Effector memory CD8-positive, alpha-beta T cell (primary cell): ENCODE results near the gene HMOX1.

Experiments
- ATAC-seq: fragments of 150-1000 bp; cut with Tn5 transposase; replicated peaks from 2 replicates; pipeline ENCODE4 v1.10.0; 2021; ENCODE audit warnings: mild to moderate bottlenecking, moderate library complexity
- DNase-seq, 3 experiments: peaks; one replicate each; pipeline ENCODE4 v3.0.0; 2021
- H3K27ac Mint-ChIP-seq, 2 donors: one replicate each; pipeline ENCODE4 v1.8.0; 2022; ENCODE audit warnings: mild to moderate bottlenecking in 2 of 2, mixed read lengths in 2 of 2, moderate library complexity in 2 of 2
- H3K27me3 Mint-ChIP-seq, 2 donors: one replicate each; pipeline ENCODE4 v1.8.0; 2022; ENCODE audit warnings: mixed read lengths in 2 of 2
- H3K36me3 Mint-ChIP-seq: one replicate; pipeline ENCODE4 v1.8.0; 2022; ENCODE audit warnings: mild to moderate bottlenecking, moderate library complexity, mixed read lengths; ENCODE audit not compliant: insufficient read depth
- H3K4me1 Mint-ChIP-seq, 2 donors: one replicate each; pipeline ENCODE4 v1.8.0; 2022; ENCODE audit warnings: low read depth in 2 of 2, mixed read lengths in 2 of 2
- H3K4me3 Mint-ChIP-seq, 2 donors: one replicate each; pipeline ENCODE4 v1.8.0; 2022; ENCODE audit warnings: mild to moderate bottlenecking in 2 of 2, mixed read lengths in 2 of 2, moderate library complexity in 2 of 2
- H3K9me3 Mint-ChIP-seq, 2 donors: one replicate each; pipeline ENCODE4 v1.8.0; 2022; ENCODE audit warnings: mixed read lengths in 2 of 2

HMOX1 gene

GRCh38 chr22:35378621-35379020 lies 2.3 kb upstream of the HMOX1 start:
- Mint-ChIP-seq H3K27me3 (peaks cover 7 to 8% of the 10 kb centered on the region in 2 donors), H3K27ac (no peak overlapping the region), H3K36me3 (peaks cover 4% of the 10 kb centered on the region), H3K4me1 (peaks cover 13 to 20% of the 10 kb centered on the region in 2 donors), H3K4me3 (no peak overlapping the region), H3K9me3 (no peaks in the 10 kb centered on the region)
- no peak for ATAC-seq
- no peak for DNase-seq

- H3K9me3 Mint-ChIP-seq: no peaks in the 10 kb centered on the region
- peaks cover 13 to 20% of the 10 kb centered on the region in 2 donors for H3K4me1 Mint-ChIP-seq
- H3K36me3 Mint-ChIP-seq: peaks cover 4% of the 10 kb centered on the region
- H3K4me3 Mint-ChIP-seq: no peak overlapping the region
- ATAC-seq (no peak), DNase-seq (no peak)
- H3K27ac Mint-ChIP-seq: no peak overlapping the region
- H3K27me3 Mint-ChIP-seq: peaks cover 7 to 13% of the 10 kb centered on the region in 2 donors
Observed at GRCh38 chr22:35379146-35379993, 1.5 kb upstream of the HMOX1 start.

DNA sequence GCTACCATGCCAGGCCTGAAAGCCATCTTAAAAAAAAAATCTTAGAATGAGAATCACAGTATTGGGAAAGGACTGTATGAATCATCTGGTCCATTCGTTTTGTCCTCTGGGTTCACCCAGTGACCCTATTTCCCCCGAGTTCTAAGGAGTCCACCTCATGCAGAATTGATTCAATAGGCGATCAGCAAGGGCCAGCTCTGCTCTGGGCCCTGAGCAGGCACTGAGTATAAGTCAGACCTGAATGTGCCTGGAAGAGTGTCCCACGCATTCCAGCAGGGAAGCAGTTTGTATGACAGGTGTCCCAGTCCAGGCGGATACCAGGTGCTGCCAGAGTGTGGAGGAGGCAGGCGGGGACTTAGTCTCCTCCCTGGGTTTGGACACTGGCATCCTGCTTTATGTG lies 883 bp upstream of the HMOX1 start:
- peaks cover 13 to 20% of the 10 kb centered on the region in 2 donors for H3K4me1 Mint-ChIP-seq

GRCh38 chr22:35381424-35382009 lies 621 bp downstream of the HMOX1 start:
- Mint-ChIP-seq H3K27me3 (peaks cover 7 to 29% of the 10 kb centered on the region in 2 donors), H3K36me3 (peaks cover 7% of the 10 kb centered on the region), H3K4me1 (peaks cover 13 to 18% of the 10 kb centered on the region in 2 donors), H3K9me3 (no peaks in the 10 kb centered on the region), H3K27ac (no peak overlapping the region), H3K4me3 (peak overlapping the region; percentile 65 to 72)
- DNase-seq: no peak
- ATAC-seq: no peak

More for the DNA sequence above, 883 bp upstream of the HMOX1 start:
- Mint-ChIP-seq H3K4me3 (peak overlapping the region; percentile 65 to 72), H3K9me3 (no peaks in the 10 kb centered on the region), H3K36me3 (peaks cover 4% of the 10 kb centered on the region), H3K27ac (peak overlapping the region in 1 of 2 donors; percentile 78), H3K27me3 (peaks cover 7 to 20% of the 10 kb centered on the region in 2 donors)
- ATAC-seq: no peak
- DNase-seq: no peak

DNA sequence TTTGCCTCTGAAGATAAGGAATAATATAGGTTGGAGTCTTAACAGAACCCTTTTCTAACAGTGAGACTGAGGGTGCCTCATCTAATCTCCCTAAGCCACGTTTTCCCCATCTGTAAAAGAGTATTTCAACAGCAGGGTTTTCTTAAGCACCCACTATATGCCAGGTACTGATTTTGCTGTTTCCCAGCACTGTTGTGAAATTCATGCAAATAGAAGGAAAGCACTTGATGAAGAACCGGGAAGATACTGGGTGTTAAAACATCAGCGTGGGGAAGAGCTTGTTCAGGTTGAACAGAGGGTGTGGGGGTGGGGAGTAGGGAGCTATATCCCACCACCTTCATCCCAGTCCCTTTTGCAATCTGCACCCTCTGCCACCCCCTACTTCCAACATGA lies 2.8 kb downstream of the HMOX1 start:
- DNase-seq (no peak), ATAC-seq (no peak)
- Mint-ChIP-seq H3K27ac (no peak overlapping the region), H3K9me3 (no peaks in the 10 kb centered on the region), H3K36me3 (peaks cover 12% of the 10 kb centered on the region), H3K4me3 (no peak overlapping the region), H3K27me3 (peaks cover 7 to 39% of the 10 kb centered on the region in 2 donors), H3K4me1 (peaks cover 6 to 8% of the 10 kb centered on the region in 2 donors)

- Mint-ChIP-seq H3K9me3 (no peaks in the 10 kb centered on the region), H3K27ac (no peak overlapping the region), H3K4me3 (no peak overlapping the region), H3K4me1 (peaks cover 6 to 8% of the 10 kb centered on the region in 2 donors), H3K27me3 (peaks cover 12 to 39% of the 10 kb centered on the region in 2 donors), H3K36me3 (peaks cover 12% of the 10 kb centered on the region)
- no peak for ATAC-seq
- no peak for DNase-seq
Observed at GRCh38 chr22:35384527-35384926, 3.6 kb downstream of the HMOX1 start.

DNA sequence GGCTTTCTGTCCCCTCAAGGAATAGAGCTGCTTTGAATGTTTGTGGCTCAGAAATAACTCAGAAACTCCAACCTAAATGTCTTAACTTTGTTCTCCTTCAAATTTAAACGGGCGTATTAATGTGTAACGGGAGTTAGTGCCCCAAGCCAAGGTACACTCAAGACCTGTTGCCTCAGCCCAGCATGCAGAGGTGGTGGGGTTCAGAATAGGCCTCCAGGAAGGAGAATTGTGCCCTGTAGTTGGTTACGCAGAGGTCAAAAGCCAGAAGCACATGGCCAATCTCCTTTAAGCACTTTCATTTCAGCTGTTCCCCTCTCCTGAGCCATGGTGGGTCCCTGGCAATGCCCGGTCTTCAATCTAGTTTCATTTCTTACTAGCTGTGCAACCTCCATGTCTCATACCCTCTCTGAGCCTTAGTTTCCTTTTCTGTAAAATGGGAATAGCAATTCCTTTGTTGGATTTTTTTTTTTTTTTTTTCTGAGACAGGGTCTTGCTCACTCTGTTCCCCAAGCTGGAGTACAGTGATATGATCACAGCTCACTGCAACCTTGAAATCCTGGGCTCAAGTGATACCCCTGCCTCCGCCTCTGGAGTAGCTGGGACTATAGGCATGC lies 4.2 kb downstream of the HMOX1 start:
- Mint-ChIP-seq H3K4me3 (no peak overlapping the region), H3K27me3 (peaks cover 16 to 45% of the 10 kb centered on the region in 2 donors), H3K27ac (no peak overlapping the region), H3K36me3 (peaks cover 12% of the 10 kb centered on the region), H3K4me1 (peaks cover 6 to 8% of the 10 kb centered on the region in 2 donors), H3K9me3 (no peaks in the 10 kb centered on the region)
- no peak for DNase-seq
- no peak for ATAC-seq

- Mint-ChIP-seq H3K9me3 (no peaks in the 10 kb centered on the region), H3K4me3 (no peak overlapping the region), H3K27ac (no peak overlapping the region), H3K36me3 (peaks cover 12% of the 10 kb centered on the region), H3K27me3 (peaks cover 10 to 48% of the 10 kb centered on the region in 2 donors), H3K4me1 (peaks cover 0 to under 1% of the 10 kb centered on the region in 2 donors)
- DNase-seq (no peak), ATAC-seq (no peak)
Observed at GRCh38 chr22:35386670-35387288, 5.9 kb downstream of the HMOX1 start.

- Mint-ChIP-seq H3K27ac (no peak overlapping the region), H3K4me3 (no peak overlapping the region), H3K4me1 (peaks cover 0 to 4% of the 10 kb centered on the region in 2 donors), H3K27me3 (peaks cover 10 to 29% of the 10 kb centered on the region in 2 donors), H3K9me3 (no peaks in the 10 kb centered on the region), H3K36me3 (peaks cover 8% of the 10 kb centered on the region)
- ATAC-seq (no peak), DNase-seq (no peak)
Observed at GRCh38 chr22:35390933-35391332, 10.0 kb downstream of the HMOX1 start.

GRCh38 chr22:35392357-35392756 lies 11.5 kb downstream of the HMOX1 start:
- Mint-ChIP-seq H3K9me3 (no peaks in the 10 kb centered on the region), H3K4me1 (peaks cover 0 to 4% of the 10 kb centered on the region in 2 donors), H3K4me3 (no peak overlapping the region), H3K27me3 (peaks cover 10 to 15% of the 10 kb centered on the region in 2 donors), H3K36me3 (peaks cover 2% of the 10 kb centered on the region), H3K27ac (no peak overlapping the region)
- no peak for DNase-seq
- ATAC-seq: no peak

- ATAC-seq (no peak), DNase-seq (no peak)
- Mint-ChIP-seq H3K9me3 (no peaks in the 10 kb centered on the region), H3K4me1 (peaks cover 0 to 4% of the 10 kb centered on the region in 2 donors), H3K27me3 (peaks cover 10 to 14% of the 10 kb centered on the region in 2 donors), H3K4me3 (no peak overlapping the region), H3K36me3 (peaks cover 2% of the 10 kb centered on the region), H3K27ac (peak overlapping the region in 1 of 2 donors; percentile 73)
Observed at GRCh38 chr22:35393116-35394010, 12.5 kb downstream of the HMOX1 start.

- ATAC-seq: no peak
- no peak for DNase-seq
- H3K36me3 Mint-ChIP-seq: no peaks in the 10 kb centered on the region
- peak overlapping the region in 1 of 2 donors; percentile 73 for H3K27ac Mint-ChIP-seq
- no peaks in the 10 kb centered on the region for H3K9me3 Mint-ChIP-seq
- peaks cover 0 to 4% of the 10 kb centered on the region in 2 donors for H3K4me1 Mint-ChIP-seq
- H3K4me3 Mint-ChIP-seq: no peak overlapping the region
- H3K27me3 Mint-ChIP-seq: peaks cover 10 to 14% of the 10 kb centered on the region in 2 donors
Observed at GRCh38 chr22:35394011-35394312, 13.1 kb downstream of the HMOX1 start.
